OCI-LY7 (cell line): ENCODE measurements around the gene TXN2. TPM values are rescaled to one million over a fixed set of nuclear protein-coding genes. Genes with fewer than 3 reads are reported as not detected.
A peak's percentile ranks its signal among the peaks of the same experiment; 100 is the strongest.
"Not testable (repeated sequence)": the region's sequence is repeated elsewhere in the genome, so short reads cannot be mapped to it uniquely, and the experiment has no call there.

ENCODE experiments used
- BruUV-seq: library from RNA; stranded (reverse); fragments of 400-500 nt; replicated peaks from 2 replicates; lab custom pipeline; 2021; lab: Mats Ljungman, UMichigan
- CTCF ChIA-PET: fragments of 300-600 bp; sonication (Branson Sonifier 250); formaldehyde crosslinking; loops from one replicate; lab custom pipeline; 2022; ENCODE audit warnings: antibody characterized with exemption; ENCODE audit not compliant: unreplicated experiment; lab: Charles Lee
- POLR2A ChIA-PET: fragments of 300-600 bp; sonication (Branson Sonifier 250); formaldehyde crosslinking; loops from one replicate; lab custom pipeline; 2022; ENCODE audit warnings: antibody characterized with exemption; lab: Charles Lee
- DNase-seq: peaks from one replicate; pipeline ENCODE4 v3.0.0-alpha.2; 2015; ENCODE audit warnings: low spot score
- H2AFZ ChIP-seq: fragments of 200-600 bp; sonication (generic), shearing (Covaris generic); 2 replicates; pipeline ENCODE4 v1.6.1; 2014; ENCODE audit warnings: mild to moderate bottlenecking, antibody characterized with exemption, low read length, moderate library complexity
- H3K27ac ChIP-seq: fragments of 200-600 bp; sonication (generic); 2 replicates; pipeline ENCODE4 v1.5.1; 2014; ENCODE audit warnings: mixed run types, low read depth, mild to moderate bottlenecking, moderate library complexity, low read length, inconsistent platforms; ENCODE audit not compliant: poor library complexity, severe bottlenecking
- H3K36me3 ChIP-seq: fragments of 200-600 bp; sonication (generic); 2 replicates; pipeline ENCODE4 v1.6.1; 2014; ENCODE audit warnings: mild to moderate bottlenecking, antibody characterized with exemption, low read length, moderate library complexity, mixed read lengths; ENCODE audit not compliant: insufficient read depth
- H3K4me1 ChIP-seq: fragments of 200-600 bp; sonication (generic); 2 replicates; pipeline ENCODE4 v1.5.1; 2014; ENCODE audit warnings: mild to moderate bottlenecking, low read length; ENCODE audit not compliant: insufficient read depth, poor library complexity, severe bottlenecking
- H3K4me2 ChIP-seq: fragments of 200-600 bp; sonication (generic); 2 replicates; pipeline ENCODE4 v1.6.1; 2014; ENCODE audit warnings: mild to moderate bottlenecking, low read length
- H3K4me3 ChIP-seq: fragments of 200-600 bp; sonication (generic); 2 replicates; pipeline ENCODE4 v1.5.1; 2014; ENCODE audit warnings: mild to moderate bottlenecking, low read depth, low read length; ENCODE audit not compliant: poor library complexity, severe bottlenecking
- H3K79me2 ChIP-seq: fragments of 200-600 bp; sonication (generic); 2 replicates; pipeline ENCODE4 v1.6.1; 2016; ENCODE audit warnings: low read depth, mild to moderate bottlenecking, low read length, moderate library complexity, mixed read lengths; ENCODE audit not compliant: insufficient read depth
- H3K9me2 ChIP-seq: fragments of 200-600 bp; sonication (generic); 2 replicates; pipeline ENCODE4 v1.6.1; 2016; ENCODE audit warnings: mild to moderate bottlenecking, low read length, mixed read lengths; ENCODE audit not compliant: insufficient read depth
- H3K9me3 ChIP-seq: fragments of 200-600 bp; sonication (generic); 2 replicates; pipeline ENCODE4 v1.6.1; 2014; ENCODE audit warnings: mild to moderate bottlenecking, mixed run types, low read length, mixed read lengths
- H4K20me1 ChIP-seq: fragments of 200-600 bp; sonication (generic); 2 replicates; pipeline ENCODE4 v1.6.1; 2014; ENCODE audit warnings: mild to moderate bottlenecking, antibody characterized with exemption, low read length, moderate library complexity, mixed read lengths; ENCODE audit not compliant: insufficient read depth
- EZH2phosphoT487 ChIP-seq: fragments of 200-600 bp; sonication (generic); IDR thresholded peaks from 2 replicates; pipeline ENCODE4 v1.6.1; 2018; ENCODE audit warnings: low read depth, borderline replicate concordance, mild to moderate bottlenecking, mixed run types, antibody characterized with exemption, low read length, moderate library complexity, mixed read lengths
- intact Hi-C: fragments of 100-400 bp; cut with micrococcal nuclease; formaldehyde crosslinking; loops from one replicate; pipeline ENCODE4 v1.10.0; 2022; ENCODE audit not compliant: unreplicated experiment
- total RNA-seq, 2 experiments: library from RNA; depleted of rRNA in 1 of 2; stranded (reverse); fragments of >200 nt in 1 of 2; shearing (Covaris generic) in 1 of 2; gene quantifications; 2 replicates each; pipeline ENCODE4 v1.2.3, GENCODE V29; 2014 to 2022
- TF ChIP-seq, protein P1 (sequence below): fragments of 200-600 bp; sonication (generic); conservative IDR thresholded peaks from 2 replicates; pipeline ENCODE4 v1.5.1; 2014; ENCODE audit warnings: mild to moderate bottlenecking, antibody characterized with exemption, low read length, moderate library complexity, mixed read lengths

The TXN2 gene
- total RNA-seq, 2 experiments from 2014 or later, result 33.4 to 94.2 TPM

DNA sequence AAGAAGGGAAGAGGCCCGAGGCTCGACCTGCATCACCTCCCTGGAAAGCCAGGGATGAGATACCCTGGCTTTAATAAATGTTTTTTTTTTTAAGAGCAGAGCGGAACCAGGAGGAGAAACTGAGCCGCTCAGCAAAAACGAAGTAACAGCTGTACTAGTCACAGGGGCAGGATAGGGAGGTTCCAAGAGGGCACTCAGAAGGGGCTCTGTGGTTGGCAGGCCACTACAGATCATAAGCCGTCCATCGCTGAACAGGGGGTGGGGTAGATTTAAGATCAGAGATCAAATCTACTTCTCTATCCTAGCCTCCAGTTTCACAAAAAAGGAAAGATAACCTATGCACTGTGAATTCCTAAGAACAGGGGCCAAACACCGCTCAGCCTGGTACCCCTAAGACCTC, 46.9 kb upstream of the TXN2 start:
- DNase-seq, result peak; percentile 31
- no peak for TF ChIP-seq EZH2phosphoT487
- TF ChIP-seq, protein P1, sequence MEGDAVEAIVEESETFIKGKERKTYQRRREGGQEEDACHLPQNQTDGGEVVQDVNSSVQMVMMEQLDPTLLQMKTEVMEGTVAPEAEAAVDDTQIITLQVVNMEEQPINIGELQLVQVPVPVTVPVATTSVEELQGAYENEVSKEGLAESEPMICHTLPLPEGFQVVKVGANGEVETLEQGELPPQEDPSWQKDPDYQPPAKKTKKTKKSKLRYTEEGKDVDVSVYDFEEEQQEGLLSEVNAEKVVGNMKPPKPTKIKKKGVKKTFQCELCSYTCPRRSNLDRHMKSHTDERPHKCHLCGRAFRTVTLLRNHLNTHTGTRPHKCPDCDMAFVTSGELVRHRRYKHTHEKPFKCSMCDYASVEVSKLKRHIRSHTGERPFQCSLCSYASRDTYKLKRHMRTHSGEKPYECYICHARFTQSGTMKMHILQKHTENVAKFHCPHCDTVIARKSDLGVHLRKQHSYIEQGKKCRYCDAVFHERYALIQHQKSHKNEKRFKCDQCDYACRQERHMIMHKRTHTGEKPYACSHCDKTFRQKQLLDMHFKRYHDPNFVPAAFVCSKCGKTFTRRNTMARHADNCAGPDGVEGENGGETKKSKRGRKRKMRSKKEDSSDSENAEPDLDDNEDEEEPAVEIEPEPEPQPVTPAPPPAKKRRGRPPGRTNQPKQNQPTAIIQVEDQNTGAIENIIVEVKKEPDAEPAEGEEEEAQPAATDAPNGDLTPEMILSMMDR, result no peak
- Histone ChIP-seq H3K4me1 (peaks cover 26% of the 10 kb centered on the region), H3K79me2 (peaks cover 36% of the 10 kb centered on the region), H2AFZ (peak overlapping the region; percentile 29; the same call in 1 of the 2 replicates), H3K36me3 (peaks cover 48% of the 10 kb centered on the region), H3K9me3 (no peaks in the 10 kb centered on the region), H4K20me1 (peaks cover 6% of the 10 kb centered on the region; the same call in 1 of the 2 replicates), H3K27ac (peak overlapping the region; percentile 87), H3K4me3 (peak overlapping the region; percentile 89), H3K9me2 (no peaks in the 10 kb centered on the region), H3K4me2 (peak overlapping the region; percentile 68)
- ChIA-PET CTCF (no interaction called here), POLR2A (interaction anchor here (0.6 to 1.3 kb wide), 7 partner anchors 17 to 696 kb away, joined by 3 to 6 read pairs (median 3); partner anchors contain the start of gene FOXRED2)
- BruUV-seq, result no TSS peak
- intact Hi-C loops, result no loop called here

DNA sequence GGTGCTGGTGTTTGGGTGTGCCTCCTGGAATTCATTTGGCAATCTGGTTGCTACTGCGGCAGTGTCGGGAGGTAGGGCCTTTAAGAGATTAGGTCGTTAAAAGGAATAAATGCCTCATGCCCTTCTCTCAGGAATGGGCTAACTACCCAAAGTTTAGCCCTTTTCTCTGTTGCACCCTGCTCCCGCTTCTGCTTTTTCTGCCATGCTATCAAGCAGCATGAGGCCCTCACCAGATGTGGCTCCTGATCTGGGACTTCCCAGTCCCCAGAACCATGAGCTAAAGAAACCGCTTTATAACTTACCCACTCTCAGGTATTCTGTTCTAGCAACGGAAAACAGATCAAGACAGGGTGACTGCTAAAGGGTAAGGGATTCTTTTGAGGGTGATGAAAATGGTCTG, 41.2 kb upstream of the TXN2 start:
- Histone ChIP-seq H3K9me3 (no peaks in the 10 kb centered on the region), H3K79me2 (peaks cover 24% of the 10 kb centered on the region), H3K4me2 (no peak overlapping the region), H3K4me1 (peaks cover 13% of the 10 kb centered on the region), H2AFZ (no peak overlapping the region), H3K9me2 (no peaks in the 10 kb centered on the region), H3K4me3 (no peak overlapping the region), H4K20me1 (peaks cover under 1% of the 10 kb centered on the region; the same call in 1 of the 2 replicates), H3K27ac (no peak overlapping the region), H3K36me3 (peaks cover 99% of the 10 kb centered on the region)
- POLR2A ChIA-PET, result interaction anchor here (1.2 kb wide), 1 partner anchor 15 kb away, joined by 3 read pairs; no protein-coding TSS in a partner anchor
- BruUV-seq, result no TSS peak
- CTCF ChIA-PET, result no interaction called here
- DNase-seq, result no peak
- intact Hi-C loops, result no loop called here
- no peak for TF ChIP-seq EZH2phosphoT487
- TF ChIP-seq, protein P1, result no peak

- intact Hi-C loops, result no loop called here
- ChIA-PET CTCF (no interaction called here), POLR2A (interaction anchor here (1.8 kb wide), 2 partner anchors 9 to 12 kb away, joined by 4 to 14 read pairs; partner anchors contain the start of genes EIF3D and FOXRED2)
- Histone ChIP-seq H2AFZ (no peak overlapping the region), H3K4me2 (no peak overlapping the region), H3K9me2 (no peaks in the 10 kb centered on the region), H3K27ac (no peak overlapping the region), H3K4me1 (no peaks in the 10 kb centered on the region), H3K9me3 (no peaks in the 10 kb centered on the region), H3K4me3 (no peak overlapping the region), H3K36me3 (peaks cover 100% of the 10 kb centered on the region), H4K20me1 (no peaks in the 10 kb centered on the region), H3K79me2 (0 out of 2 replicates have a peak, but pooled peaks cover 1% of the 10 kb centered on the region)
- DNase-seq, result no peak
- no TSS peak for BruUV-seq
- TF ChIP-seq EZH2phosphoT487, result no peak
- TF ChIP-seq, protein P1, result no peak
Observed at GRCh38 chr22:36520423-36520822, 39.0 kb upstream of the TXN2 start.

GRCh38 chr22:36519906-36520305, 38.5 kb upstream of the TXN2 start:
- H2AFZ ChIP-seq, H3K79me2 ChIP-seq, CTCF ChIA-PET, H3K4me2 ChIP-seq, H3K4me3 ChIP-seq, H3K27ac ChIP-seq, H3K9me2 ChIP-seq, BruUV-seq, H4K20me1 ChIP-seq, H3K9me3 ChIP-seq, H3K4me1 ChIP-seq, intact Hi-C loops, DNase-seq: not testable (repeated sequence)
- H3K36me3 ChIP-seq, result peaks cover 100% of the 10 kb centered on the region
- POLR2A ChIA-PET, result interaction anchor here (1.8 kb wide), 1 partner anchor 10 kb away, joined by 4 read pairs; the partner anchor contains the start of gene EIF3D
